Urinary bladder (tissue), 4 donors: ENCODE results near the gene ADAMTS16. TPM values are rescaled to one million over a fixed set of nuclear protein-coding genes. Genes with fewer than 3 reads are reported as not detected.
A peak's percentile ranks its signal among the peaks of the same experiment; 100 is the strongest.

Experiments used
- DNase-seq: peaks from one replicate; pipeline ENCODE4 v3.0.0-alpha.2; 2015; ENCODE audit errors: extremely low spot score
- H3K27ac ChIP-seq: one replicate; pipeline ENCODE4 v1.5.1; 2013; ENCODE audit warnings: low read depth, mild to moderate bottlenecking, moderate library complexity
- H3K36me3 ChIP-seq: one replicate; pipeline ENCODE4 v1.6.1; 2013; ENCODE audit warnings: mild to moderate bottlenecking, moderate library complexity; ENCODE audit not compliant: insufficient read depth
- H3K4me1 ChIP-seq: one replicate; pipeline ENCODE4 v1.6.1; 2013; ENCODE audit warnings: mild to moderate bottlenecking, moderate library complexity; ENCODE audit not compliant: insufficient read depth
- H3K4me3 ChIP-seq: one replicate; pipeline ENCODE4 v1.5.1; 2013; ENCODE audit warnings: low read depth, low read length
- WGBS: extraction: QIAGEN DNeasy Blood & Tissue Kit; methylation state at CpG from one replicate; pipeline ENCODE4 v1.1.7; 2013; 5-methylcytosine and 5-hydroxymethylcytosine counted together
- polyA plus RNA-seq: library from polyadenylated mRNA; stranded (reverse); fragments of 200-250 nt; gene quantifications from one replicate; pipeline ENCODE4 v1.2.3, GENCODE V29; 2013
- total RNA-seq: library from RNA; depleted of rRNA; stranded (reverse); fragments of >200 nt; gene quantifications from one replicate; pipeline ENCODE4 v1.2.3, GENCODE V29; 2014
- donor health status: healthy with polysubstance abuse.
- donor health status: healthy.

ADAMTS16 gene, protein sequence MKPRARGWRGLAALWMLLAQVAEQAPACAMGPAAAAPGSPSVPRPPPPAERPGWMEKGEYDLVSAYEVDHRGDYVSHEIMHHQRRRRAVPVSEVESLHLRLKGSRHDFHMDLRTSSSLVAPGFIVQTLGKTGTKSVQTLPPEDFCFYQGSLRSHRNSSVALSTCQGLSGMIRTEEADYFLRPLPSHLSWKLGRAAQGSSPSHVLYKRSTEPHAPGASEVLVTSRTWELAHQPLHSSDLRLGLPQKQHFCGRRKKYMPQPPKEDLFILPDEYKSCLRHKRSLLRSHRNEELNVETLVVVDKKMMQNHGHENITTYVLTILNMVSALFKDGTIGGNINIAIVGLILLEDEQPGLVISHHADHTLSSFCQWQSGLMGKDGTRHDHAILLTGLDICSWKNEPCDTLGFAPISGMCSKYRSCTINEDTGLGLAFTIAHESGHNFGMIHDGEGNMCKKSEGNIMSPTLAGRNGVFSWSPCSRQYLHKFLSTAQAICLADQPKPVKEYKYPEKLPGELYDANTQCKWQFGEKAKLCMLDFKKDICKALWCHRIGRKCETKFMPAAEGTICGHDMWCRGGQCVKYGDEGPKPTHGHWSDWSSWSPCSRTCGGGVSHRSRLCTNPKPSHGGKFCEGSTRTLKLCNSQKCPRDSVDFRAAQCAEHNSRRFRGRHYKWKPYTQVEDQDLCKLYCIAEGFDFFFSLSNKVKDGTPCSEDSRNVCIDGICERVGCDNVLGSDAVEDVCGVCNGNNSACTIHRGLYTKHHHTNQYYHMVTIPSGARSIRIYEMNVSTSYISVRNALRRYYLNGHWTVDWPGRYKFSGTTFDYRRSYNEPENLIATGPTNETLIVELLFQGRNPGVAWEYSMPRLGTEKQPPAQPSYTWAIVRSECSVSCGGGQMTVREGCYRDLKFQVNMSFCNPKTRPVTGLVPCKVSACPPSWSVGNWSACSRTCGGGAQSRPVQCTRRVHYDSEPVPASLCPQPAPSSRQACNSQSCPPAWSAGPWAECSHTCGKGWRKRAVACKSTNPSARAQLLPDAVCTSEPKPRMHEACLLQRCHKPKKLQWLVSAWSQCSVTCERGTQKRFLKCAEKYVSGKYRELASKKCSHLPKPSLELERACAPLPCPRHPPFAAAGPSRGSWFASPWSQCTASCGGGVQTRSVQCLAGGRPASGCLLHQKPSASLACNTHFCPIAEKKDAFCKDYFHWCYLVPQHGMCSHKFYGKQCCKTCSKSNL
- total RNA-seq (13.5 TPM), polyA plus RNA-seq (0.16 TPM)

- H3K27ac ChIP-seq = no peak within 1 kb of the TSS
- H3K36me3 ChIP-seq = no peaks in the 10 kb centered on the region
- no peak for DNase-seq
- peak within 1 kb of the TSS; percentile 21 for H3K4me3 ChIP-seq
- peaks cover 2% of the 10 kb centered on the region for H3K4me1 ChIP-seq
- 1% methylated on average over 75 of the region's 76 CpGs for WGBS
These were observed at the start of gene ADAMTS16 for GRCh38 chr5:5139777-5140478. Gene ADAMTS16 (plus strand): TSS chr5:5140330. CDS start chr5:5140468, 138 bp downstream.

- Histone ChIP-seq H3K4me3 (no peak overlapping the region), H3K27ac (no peak overlapping the region), H3K4me1 (no peaks in the 10 kb centered on the region), H3K36me3 (no peaks in the 10 kb centered on the region)
- 0% methylated on average over 1 of the region's 1 CpG for WGBS
- no peak for DNase-seq
These were observed 48.0 kb upstream of the ADAMTS16 start for GRCh38 chr5:5092149-5092548.

DNA sequence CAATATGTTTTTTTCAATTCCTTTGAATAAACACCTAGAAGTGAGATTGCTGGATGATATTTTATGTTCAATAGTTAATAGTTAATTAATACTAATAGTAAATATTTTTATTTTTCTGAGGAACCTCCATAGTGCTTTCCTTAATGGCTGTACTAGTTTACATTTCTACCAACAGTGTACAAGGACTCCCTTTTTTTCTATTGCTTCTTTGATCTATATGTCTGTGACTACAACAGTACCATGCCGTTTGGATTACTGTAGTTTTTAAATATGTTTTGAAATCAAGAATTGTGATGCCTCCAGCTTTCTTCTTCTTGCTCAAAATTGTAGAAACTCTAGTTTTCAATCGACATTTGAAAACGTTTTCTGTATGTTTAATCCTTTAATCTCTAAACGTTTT lies 39.5 kb upstream of the ADAMTS16 start:
- WGBS = 81% methylated on average over 4 of the region's 4 CpGs
- H3K27ac ChIP-seq = no peak overlapping the region
- no peak overlapping the region for H3K4me3 ChIP-seq
- no peak for DNase-seq
- no peaks in the 10 kb centered on the region for H3K36me3 ChIP-seq
- no peaks in the 10 kb centered on the region for H3K4me1 ChIP-seq

GRCh38 chr5:5101676-5102075 lies 38.5 kb upstream of the ADAMTS16 start:
- WGBS = 62% methylated on average over 2 of the region's 2 CpGs
- Histone ChIP-seq H3K4me3 (no peak overlapping the region), H3K36me3 (no peaks in the 10 kb centered on the region), H3K27ac (no peak overlapping the region), H3K4me1 (no peaks in the 10 kb centered on the region)
- DNase-seq = no peak

GRCh38 chr5:5103245-5103644 lies 36.9 kb upstream of the ADAMTS16 start:
- no peak overlapping the region for H3K27ac ChIP-seq
- WGBS = 56% methylated on average over 4 of the region's 4 CpGs
- H3K4me1 ChIP-seq = no peaks in the 10 kb centered on the region

DNA sequence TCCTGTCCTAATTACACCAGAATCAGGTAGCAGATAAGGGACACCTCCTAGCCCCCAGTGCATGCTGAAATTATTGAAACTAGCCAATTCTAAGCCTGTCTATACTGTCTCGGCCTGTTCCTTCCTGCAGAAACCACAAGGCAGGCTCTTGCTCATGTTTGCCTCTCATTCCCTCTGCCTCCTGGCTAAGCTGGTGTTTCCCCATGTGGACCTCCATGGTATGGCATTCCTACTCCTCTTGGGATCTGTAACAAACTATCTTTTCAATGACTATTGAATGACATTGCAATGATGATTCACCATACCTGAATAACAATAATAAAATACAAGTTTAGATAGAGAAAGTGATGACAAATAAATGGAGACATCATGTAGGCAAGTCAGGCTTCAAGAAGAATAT lies 35.6 kb upstream of the ADAMTS16 start:
- Histone ChIP-seq H3K4me1 (no peaks in the 10 kb centered on the region), H3K4me3 (no peak overlapping the region), H3K36me3 (no peaks in the 10 kb centered on the region), H3K27ac (no peak overlapping the region)
- no peak for DNase-seq
- WGBS = 86% methylated on average over 1 of the region's 1 CpG

More at GRCh38 chr5:5103245-5103644, 36.9 kb upstream of the ADAMTS16 start:
- no peaks in the 10 kb centered on the region for H3K36me3 ChIP-seq
- no peak overlapping the region for H3K4me3 ChIP-seq
- DNase-seq = no peak

DNA sequence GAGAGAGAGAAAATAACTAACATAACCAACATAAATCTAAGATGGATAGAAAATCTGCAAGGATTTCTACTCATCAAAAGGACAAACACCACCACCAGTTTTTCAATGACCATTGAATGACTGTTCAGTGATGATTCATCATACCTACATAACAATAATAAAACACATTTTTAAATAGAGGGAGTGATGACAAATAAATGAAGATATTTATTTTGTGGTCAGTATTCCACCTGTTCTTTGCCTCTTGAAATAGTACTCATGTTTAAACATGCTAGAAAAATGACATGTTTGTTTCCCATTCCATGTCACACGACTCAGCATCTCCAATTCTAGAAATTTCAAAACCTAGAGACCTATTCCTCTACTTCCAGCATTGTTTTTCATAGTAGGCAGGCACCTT lies 34.6 kb upstream of the ADAMTS16 start:
- Histone ChIP-seq H3K4me1 (no peaks in the 10 kb centered on the region), H3K4me3 (no peak overlapping the region), H3K27ac (no peak overlapping the region), H3K36me3 (no peaks in the 10 kb centered on the region)
- no peak for DNase-seq
- WGBS = 42% methylated on average over 1 of the region's 1 CpG

GRCh38 chr5:5116956-5117355 lies 23.2 kb upstream of the ADAMTS16 start:
- H3K4me3 ChIP-seq = no peak overlapping the region
- no peak for DNase-seq
- H3K36me3 ChIP-seq = no peaks in the 10 kb centered on the region
- no peaks in the 10 kb centered on the region for H3K4me1 ChIP-seq
- H3K27ac ChIP-seq = no peak overlapping the region

GRCh38 chr5:5122776-5123175 lies 17.4 kb upstream of the ADAMTS16 start:
- H3K27ac ChIP-seq = no peak overlapping the region
- H3K36me3 ChIP-seq = no peaks in the 10 kb centered on the region
- no peaks in the 10 kb centered on the region for H3K4me1 ChIP-seq
- 76% methylated on average over 3 of the region's 3 CpGs for WGBS
- no peak overlapping the region for H3K4me3 ChIP-seq
- no peak for DNase-seq

- Histone ChIP-seq H3K36me3 (no peaks in the 10 kb centered on the region), H3K4me3 (no peak overlapping the region), H3K27ac (no peak overlapping the region), H3K4me1 (no peaks in the 10 kb centered on the region)
- 37% methylated on average over 3 of the region's 3 CpGs for WGBS
- no peak for DNase-seq
These were observed 15.9 kb upstream of the ADAMTS16 start for GRCh38 chr5:5124231-5124630.

DNA sequence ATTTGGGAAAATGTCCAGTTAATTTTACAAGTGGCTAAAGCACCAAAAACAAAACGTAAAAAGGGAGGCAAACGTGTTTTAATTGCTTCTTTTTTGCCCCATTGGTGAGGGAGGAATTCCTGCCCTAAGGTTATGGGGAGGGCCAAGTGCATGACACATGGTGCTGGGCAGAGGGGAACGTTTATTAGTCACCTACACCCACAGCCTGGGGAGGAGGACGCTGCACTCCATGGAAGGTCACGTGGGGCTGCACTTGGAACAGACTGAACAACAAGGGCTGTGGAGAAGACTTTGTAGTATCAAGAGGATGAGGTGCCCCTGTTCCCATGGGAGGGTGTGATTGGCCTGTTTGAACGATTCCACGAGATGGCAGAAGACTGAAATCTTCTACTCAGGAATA lies 13.7 kb upstream of the ADAMTS16 start:
- no peak for DNase-seq
- Histone ChIP-seq H3K4me3 (no peak overlapping the region), H3K27ac (no peak overlapping the region), H3K36me3 (no peaks in the 10 kb centered on the region), H3K4me1 (no peaks in the 10 kb centered on the region)
- 36% methylated on average over 7 of the region's 7 CpGs for WGBS

DNA sequence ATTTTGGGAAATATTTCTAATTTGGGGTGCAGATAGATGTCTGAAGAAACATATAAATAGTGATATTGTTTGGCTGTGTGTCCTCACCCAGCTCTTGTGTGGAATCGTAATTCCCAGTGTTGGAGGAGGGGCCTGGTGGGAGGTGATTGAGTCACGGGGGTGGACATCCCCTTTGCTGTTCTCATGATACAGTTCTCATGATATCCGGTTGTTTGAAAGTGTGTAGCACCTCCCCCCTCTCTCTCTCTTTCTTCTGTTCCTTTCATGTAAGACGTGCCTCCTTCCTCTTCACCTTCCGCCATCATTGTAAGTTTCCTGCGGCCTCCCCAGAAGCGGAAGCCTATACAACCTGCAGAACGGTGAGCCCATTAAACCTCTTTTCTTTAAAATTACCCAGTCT lies 11.4 kb upstream of the ADAMTS16 start:
- Histone ChIP-seq H3K4me1 (no peaks in the 10 kb centered on the region), H3K4me3 (no peak overlapping the region), H3K36me3 (no peaks in the 10 kb centered on the region), H3K27ac (no peak overlapping the region)
- WGBS = 73% methylated on average over 8 of the region's 8 CpGs
- DNase-seq = no peak

DNA sequence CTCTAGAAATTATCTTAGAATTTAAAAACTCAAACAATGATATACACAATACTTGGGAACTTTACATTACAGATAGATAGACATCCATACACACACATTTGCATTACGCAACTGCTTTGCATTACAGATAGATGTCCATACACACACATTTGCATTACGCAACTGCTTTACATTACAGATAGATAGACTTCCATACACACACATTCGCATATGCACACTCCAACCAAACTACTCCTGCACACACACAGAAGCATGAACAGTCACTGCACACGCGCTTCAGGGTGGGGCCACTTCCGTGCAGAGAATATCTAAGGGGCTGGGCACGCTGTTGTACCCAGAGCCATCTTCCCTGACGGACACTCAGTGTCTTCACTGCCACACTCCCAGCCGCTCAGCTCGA lies 7.9 kb upstream of the ADAMTS16 start:
- no peak for DNase-seq
- H3K4me1 ChIP-seq = no peaks in the 10 kb centered on the region
- H3K36me3 ChIP-seq = no peaks in the 10 kb centered on the region
- H3K27ac ChIP-seq = no peak overlapping the region
- H3K4me3 ChIP-seq = no peak overlapping the region
- 85% methylated on average over 10 of the region's 10 CpGs for WGBS
